MM.1S (cell line): Measurements from ENCODE around the gene LCP1.

ENCODE experiments used
- DNase-seq: peaks from one replicate; pipeline ENCODE4 v3.0.0-alpha.2; 2015
- H2AFZ ChIP-seq: fragments of 300-600 bp; sonication (generic); 2 replicates; pipeline ENCODE4 v1.6.0; 2016; ENCODE audit warnings: antibody characterized with exemption, low read length
- H3F3A ChIP-seq: fragments of 300-600 bp; sonication (generic); 2 replicates; pipeline ENCODE4 v1.6.1; 2016; ENCODE audit warnings: mild to moderate bottlenecking, antibody characterized with exemption, low read length, moderate library complexity, mixed read lengths; ENCODE audit not compliant: insufficient read depth
- H3K27ac ChIP-seq: fragments of 300-600 bp; sonication (generic); 2 replicates; pipeline ENCODE4 v1.5.1; 2016; ENCODE audit warnings: mild to moderate bottlenecking, low read length
- H3K27me3 ChIP-seq: fragments of 300-600 bp; sonication (generic); replicated peaks from 2 replicates; pipeline ENCODE4 v1.6.0; 2016; ENCODE audit warnings: low read length; ENCODE audit not compliant: insufficient read depth
- H3K36me3 ChIP-seq: fragments of 300-600 bp; sonication (generic); replicated peaks from 2 replicates; pipeline ENCODE4 v1.6.1; 2016; ENCODE audit warnings: mild to moderate bottlenecking, low read length, mixed read lengths; ENCODE audit not compliant: insufficient read depth
- H3K4me1 ChIP-seq: fragments of 300-600 bp; sonication (generic); 2 replicates; pipeline ENCODE4 v1.6.1; 2016; ENCODE audit warnings: low read length, mixed read lengths
- H3K4me2 ChIP-seq: fragments of 300-600 bp; sonication (generic); 2 replicates; pipeline ENCODE4 v1.6.0; 2016; ENCODE audit warnings: low read depth, low read length
- H3K4me3 ChIP-seq: fragments of 300-600 bp; sonication (generic); 2 replicates; pipeline ENCODE4 v1.5.1; 2016; ENCODE audit warnings: low read length, mixed read lengths
- H3K79me2 ChIP-seq: fragments of 300-600 bp; sonication (generic); 2 replicates; pipeline ENCODE4 v1.6.1; 2016; ENCODE audit warnings: mixed run types, low read length, mixed read lengths
- H3K9ac ChIP-seq: fragments of 300-600 bp; sonication (generic); 2 replicates; pipeline ENCODE4 v1.6.1; 2016; ENCODE audit warnings: low read length, mixed read lengths
- H3K9me2 ChIP-seq: fragments of 300-600 bp; sonication (generic); replicated peaks from 2 replicates; pipeline ENCODE4 v1.6.1; 2016; ENCODE audit warnings: mild to moderate bottlenecking, low read length, mixed read lengths; ENCODE audit not compliant: insufficient read depth
- H3K9me3 ChIP-seq: fragments of 300-600 bp; sonication (generic); replicated peaks from 2 replicates; pipeline ENCODE4 v1.6.1; 2016; ENCODE audit warnings: mild to moderate bottlenecking, low read length, mixed read lengths; ENCODE audit not compliant: insufficient read depth
- H4K20me1 ChIP-seq: fragments of 300-600 bp; sonication (generic); 2 replicates; pipeline ENCODE4 v1.6.1; 2016; ENCODE audit warnings: mild to moderate bottlenecking, low read length, moderate library complexity, mixed read lengths; ENCODE audit not compliant: insufficient read depth
- EZH2 ChIP-seq: fragments of 300-600 bp; sonication (generic); optimal IDR thresholded peaks from 2 replicates; pipeline ENCODE3; 2017; ENCODE audit warnings: low read depth, mild to moderate bottlenecking, antibody characterized with exemption, low read length, mixed read lengths
- EZH2phosphoT487 ChIP-seq: fragments of 300-600 bp; sonication (generic); IDR thresholded peaks from 2 replicates; pipeline ENCODE4 v1.6.1; 2018; ENCODE audit warnings: antibody characterized with exemption, low read length
- TF ChIP-seq, protein P1 (sequence below): fragments of 300-600 bp; sonication (generic); IDR thresholded peaks from 2 replicates; pipeline ENCODE4 v1.5.1; 2016; ENCODE audit warnings: antibody characterized with exemption, low read length, mixed read lengths

The LCP1 gene

DNA sequence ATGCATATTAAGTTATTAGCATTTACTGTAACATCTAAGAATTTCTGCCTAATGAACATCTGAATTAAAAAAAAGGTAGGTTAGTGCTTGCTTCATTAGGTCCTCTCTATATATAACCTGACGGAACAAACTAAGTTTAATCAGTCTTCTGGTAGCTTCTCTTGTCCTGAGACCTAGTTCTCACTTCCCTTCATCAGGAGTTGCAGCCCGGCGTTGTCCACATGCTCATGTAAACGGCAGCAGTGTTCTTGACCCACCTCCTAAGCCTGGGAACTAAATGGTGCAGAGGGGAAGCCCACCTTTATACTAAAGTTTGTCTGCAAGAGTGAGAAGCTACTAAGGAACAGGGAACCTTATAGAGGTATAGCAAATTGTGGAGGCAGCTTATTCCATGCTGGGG is 45.3 kb downstream of the LCP1 start:
- Histone ChIP-seq H3K27me3 (no peaks in the 10 kb centered on the region), H3K79me2 (peaks cover 40% of the 10 kb centered on the region), H3K9me2 (no peaks in the 10 kb centered on the region), H3K4me1 (no peaks in the 10 kb centered on the region), H3K4me3 (no peak overlapping the region), H3K27ac (no peak overlapping the region), H3K4me2 (no peak overlapping the region), H3K9me3 (no peaks in the 10 kb centered on the region), H4K20me1 (0 out of 2 replicates have a peak, but pooled peaks cover 4% of the 10 kb centered on the region), H2AFZ (no peak overlapping the region), H3K9ac (no peak overlapping the region), H3K36me3 (no peaks in the 10 kb centered on the region; the same call in 1 of the 2 replicates), H3F3A (0 out of 2 replicates have a peak, but pooled peaks cover 8% of the 10 kb centered on the region)
- no peak for DNase-seq
- TF ChIP-seq, protein P1, sequence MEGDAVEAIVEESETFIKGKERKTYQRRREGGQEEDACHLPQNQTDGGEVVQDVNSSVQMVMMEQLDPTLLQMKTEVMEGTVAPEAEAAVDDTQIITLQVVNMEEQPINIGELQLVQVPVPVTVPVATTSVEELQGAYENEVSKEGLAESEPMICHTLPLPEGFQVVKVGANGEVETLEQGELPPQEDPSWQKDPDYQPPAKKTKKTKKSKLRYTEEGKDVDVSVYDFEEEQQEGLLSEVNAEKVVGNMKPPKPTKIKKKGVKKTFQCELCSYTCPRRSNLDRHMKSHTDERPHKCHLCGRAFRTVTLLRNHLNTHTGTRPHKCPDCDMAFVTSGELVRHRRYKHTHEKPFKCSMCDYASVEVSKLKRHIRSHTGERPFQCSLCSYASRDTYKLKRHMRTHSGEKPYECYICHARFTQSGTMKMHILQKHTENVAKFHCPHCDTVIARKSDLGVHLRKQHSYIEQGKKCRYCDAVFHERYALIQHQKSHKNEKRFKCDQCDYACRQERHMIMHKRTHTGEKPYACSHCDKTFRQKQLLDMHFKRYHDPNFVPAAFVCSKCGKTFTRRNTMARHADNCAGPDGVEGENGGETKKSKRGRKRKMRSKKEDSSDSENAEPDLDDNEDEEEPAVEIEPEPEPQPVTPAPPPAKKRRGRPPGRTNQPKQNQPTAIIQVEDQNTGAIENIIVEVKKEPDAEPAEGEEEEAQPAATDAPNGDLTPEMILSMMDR = no peak
- TF ChIP-seq EZH2phosphoT487 (no peak), EZH2 (no peak)

DNA sequence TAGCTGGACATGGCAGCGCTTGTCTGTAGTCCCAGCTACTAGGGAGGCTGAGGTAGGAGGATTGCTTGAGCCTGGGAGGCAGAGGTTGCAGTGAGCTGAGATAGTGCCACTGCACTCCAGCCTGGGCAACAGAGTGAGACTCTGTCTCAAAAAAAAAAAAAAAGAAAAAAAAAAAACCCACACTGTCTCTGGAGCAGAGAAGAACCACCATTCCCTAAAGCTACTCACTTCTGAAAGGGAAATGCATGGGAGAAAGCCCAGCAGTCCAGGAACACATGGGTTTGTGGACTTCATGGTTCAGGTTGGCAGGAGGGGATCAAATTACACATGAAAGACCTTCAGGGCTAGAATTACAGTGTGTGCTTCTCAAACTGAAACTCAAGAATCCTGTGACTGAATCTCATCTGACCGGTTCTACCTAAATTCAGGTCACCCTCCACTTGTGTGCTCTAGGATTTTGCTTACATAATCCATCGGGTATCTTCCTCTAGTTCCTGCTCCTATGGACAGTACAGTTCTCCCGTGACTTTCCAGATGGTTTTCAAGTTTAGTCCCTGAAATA is 46.9 kb downstream of the LCP1 start:
- H2AFZ ChIP-seq = no peak overlapping the region
- H3K4me1 ChIP-seq = no peaks in the 10 kb centered on the region
- no peak overlapping the region for H3K9ac ChIP-seq
- 0 out of 2 replicates have a peak, but pooled peaks cover 7% of the 10 kb centered on the region for H3F3A ChIP-seq
- H3K27ac ChIP-seq = no peak overlapping the region
- no peaks in the 10 kb centered on the region for H3K9me3 ChIP-seq
- H3K9me2 ChIP-seq = no peaks in the 10 kb centered on the region
- no peak overlapping the region for H3K4me3 ChIP-seq
- H3K36me3 ChIP-seq = peaks cover 3% of the 10 kb centered on the region
- TF ChIP-seq, protein P1 = no peak
- no peak for TF ChIP-seq EZH2
- TF ChIP-seq EZH2phosphoT487 = no peak
- no peaks in the 10 kb centered on the region for H3K27me3 ChIP-seq
- H4K20me1 ChIP-seq = 0 out of 2 replicates have a peak, but pooled peaks cover 4% of the 10 kb centered on the region
- DNase-seq = no peak
- H3K79me2 ChIP-seq = peaks cover 28% of the 10 kb centered on the region
- no peak overlapping the region for H3K4me2 ChIP-seq

DNA sequence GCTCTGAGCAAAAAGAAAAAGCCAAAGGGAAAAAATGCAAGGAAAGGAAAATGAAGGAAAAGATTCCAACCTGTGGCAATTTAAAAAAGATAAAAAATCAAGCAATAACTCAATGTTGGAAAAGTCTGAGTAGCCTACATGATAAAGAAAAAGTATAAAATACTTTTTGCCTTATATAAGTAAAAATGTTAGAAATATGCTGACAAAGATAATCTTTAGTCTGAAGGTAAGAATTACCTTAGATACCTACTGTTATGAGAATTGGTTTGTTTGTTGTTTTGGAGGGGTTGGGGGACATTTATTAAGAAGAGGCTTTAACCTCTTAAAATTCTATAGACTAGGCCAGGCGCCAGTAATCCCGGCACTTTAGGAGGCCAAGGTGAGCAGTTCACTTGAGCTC is 47.5 kb downstream of the LCP1 start:
- Histone ChIP-seq H3F3A (peaks cover 7% of the 10 kb centered on the region; the same call in 1 of the 2 replicates), H4K20me1 (0 out of 2 replicates have a peak, but pooled peaks cover 4% of the 10 kb centered on the region), H3K27ac (no peak overlapping the region), H3K4me1 (no peaks in the 10 kb centered on the region), H2AFZ (no peak overlapping the region), H3K9me3 (no peaks in the 10 kb centered on the region), H3K36me3 (peaks cover 3% of the 10 kb centered on the region), H3K27me3 (no peaks in the 10 kb centered on the region), H3K4me3 (no peak overlapping the region), H3K4me2 (no peak overlapping the region), H3K79me2 (peaks cover 24% of the 10 kb centered on the region; the same call in 1 of the 2 replicates), H3K9ac (no peak overlapping the region), H3K9me2 (no peaks in the 10 kb centered on the region)
- no peak for DNase-seq
- no peak for TF ChIP-seq EZH2phosphoT487
- TF ChIP-seq EZH2 = no peak
- TF ChIP-seq, protein P1 = no peak
